Liver (tissue), 9 donors: Measurements from ENCODE around the gene MAP3K3. TPM values are rescaled to one million over a fixed set of nuclear protein-coding genes. Genes with fewer than 3 reads are reported as not detected.

ENCODE experiments used
- DNase-seq: peaks from one replicate; pipeline ENCODE4 v3.0.0-alpha.2; 2017; ENCODE audit warnings: low spot score
- H3K27ac ChIP-seq, 2 donors: one replicate each; pipeline ENCODE4 v1.7.0; 2013; ENCODE audit warnings: inconsistent platforms in 2 of 2, low read length in 2 of 2, control low read depth in 1 of 2, low read depth in 1 of 2, mild to moderate bottlenecking in 1 of 2
- H3K27me3 ChIP-seq, 4 donors: one replicate each; pipeline versions ENCODE4 v1.6.1 to v1.7.0; 2013; ENCODE audit warnings: low read length in 3 of 4, inconsistent platforms in 1 of 4, mild to moderate bottlenecking in 1 of 4, moderate library complexity in 1 of 4; ENCODE audit not compliant: control insufficient read depth in 4 of 4, insufficient read depth in 4 of 4
- H3K36me3 ChIP-seq, 4 donors: one replicate each; pipeline versions ENCODE4 v1.6.1 to v1.7.0; 2013; ENCODE audit warnings: low read length in 3 of 4, mild to moderate bottlenecking in 3 of 4, low read depth in 1 of 4, moderate library complexity in 1 of 4; ENCODE audit not compliant: control insufficient read depth in 4 of 4, insufficient read depth in 3 of 4
- H3K4me1 ChIP-seq, 4 donors: one replicate each; pipeline versions ENCODE4 v1.6.1 to v1.7.0; 2013; ENCODE audit warnings: low read length in 3 of 4, mild to moderate bottlenecking in 3 of 4, moderate library complexity in 1 of 4; ENCODE audit not compliant: control insufficient read depth in 4 of 4, insufficient read depth in 4 of 4
- H3K4me3 ChIP-seq, 3 donors: one replicate each; pipeline versions ENCODE4 v1.6.1 to v1.7.0; 2013; ENCODE audit warnings: low read length in 3 of 3, control low read depth in 1 of 3, low read depth in 1 of 3, mild to moderate bottlenecking in 1 of 3
- H3K9ac ChIP-seq, 2 donors: one replicate each; pipeline ENCODE4 v1.7.0; 2013; ENCODE audit warnings: low read length in 2 of 2, mild to moderate bottlenecking in 2 of 2, moderate library complexity in 2 of 2, control low read depth in 1 of 2, low read depth in 1 of 2
- H3K9me3 ChIP-seq, 4 donors: one replicate each; pipeline versions ENCODE4 v1.6.1 to v1.7.0; 2013; ENCODE audit warnings: low read length in 3 of 4; ENCODE audit not compliant: control insufficient read depth in 4 of 4
- CTCF ChIP-seq: fragments of 150-350 bp; IDR thresholded peaks from 2 replicates; pipeline ENCODE4 v1.5.1; 2017; ENCODE audit warnings: improper control_type of control experiment, low read depth, low read length; ENCODE audit not compliant: missing input control
- EGR1 ChIP-seq, 2 donors: IDR thresholded peaks; 2 replicates each; pipeline ENCODE4 v1.6.1; 2016 to 2018; ENCODE audit warnings: antibody characterized with exemption in 2 of 2, low read depth in 2 of 2
- FOXA2 ChIP-seq: IDR thresholded peaks from 2 replicates; pipeline ENCODE4 v1.6.1; 2016; ENCODE audit warnings: antibody characterized with exemption
- HNF4A ChIP-seq, 2 donors: conservative IDR thresholded peaks; 2 replicates each; pipeline ENCODE4 v1.6.1; 2016; ENCODE audit warnings: antibody characterized with exemption in 2 of 2, mild to moderate bottlenecking in 2 of 2
- HNF4G ChIP-seq: IDR thresholded peaks from 2 replicates; pipeline ENCODE4 v1.6.1; 2016; ENCODE audit warnings: antibody characterized with exemption
- JUND ChIP-seq, 2 donors: IDR thresholded peaks; 2 replicates each; pipeline ENCODE4 v1.6.1; 2016; ENCODE audit warnings: antibody characterized with exemption in 2 of 2
- MAX ChIP-seq: IDR thresholded peaks from 2 replicates; pipeline ENCODE4 v1.6.1; 2016; ENCODE audit warnings: antibody characterized with exemption
- NR2F2 ChIP-seq: IDR thresholded peaks from 2 replicates; pipeline ENCODE4 v1.6.1; 2016; ENCODE audit warnings: antibody characterized with exemption
- RXRA ChIP-seq, 2 donors: IDR thresholded peaks; 2 replicates each; pipeline ENCODE4 v1.6.1; 2017 to 2018; ENCODE audit warnings: antibody characterized with exemption in 2 of 2, mild to moderate bottlenecking in 1 of 2
- SP1 ChIP-seq: IDR thresholded peaks from 2 replicates; pipeline ENCODE4 v1.6.1; 2018; ENCODE audit warnings: antibody characterized with exemption, mild to moderate bottlenecking
- YY1 ChIP-seq: IDR thresholded peaks from 2 replicates; pipeline ENCODE4 v1.6.1; 2016; ENCODE audit warnings: antibody characterized with exemption, mild to moderate bottlenecking
- ZBTB33 ChIP-seq: IDR thresholded peaks from 2 replicates; pipeline ENCODE4 v1.6.1; 2016; ENCODE audit warnings: antibody characterized with exemption
- WGBS: extraction: QIAGEN DNeasy Blood & Tissue Kit; methylation state at CpG from one replicate; pipeline ENCODE4 v1.1.7; 2013; 5-methylcytosine and 5-hydroxymethylcytosine counted together
- polyA plus RNA-seq, 2 donors: library from polyadenylated mRNA; stranded (reverse) in 1 of 2; unstranded in 1 of 2; fragments of 200-250 nt in 1 of 2; fragments of >200 nt in 1 of 2; fragmentation: Nextera tagmentation in 1 of 2; extraction: Ambion mirVana in 1 of 2; gene quantifications; one replicate each; pipeline versions ENCODE4 v1.2.1 to v1.2.3, GENCODE V29; 2013 to 2015
- total RNA-seq, 2 donors: library from RNA; depleted of rRNA; stranded (reverse); fragments of >200 nt; gene quantifications; one replicate each; pipeline ENCODE4 v1.2.3, GENCODE V29; 2014
- donor health status: healthy.
- donor health status: healthy.
- donor health status: healthy.
- donor health status: healthy.
- donor health status: healthy.

The MAP3K3 gene
- total and polyA plus RNA-seq, 4 donors: 3.9 to 28.7 (median 11.0) TPM

GRCh38 chr17:63714550-63715277, 92.5 kb downstream of the MAP3K3 start:
- no peak for TF ChIP-seq MAX
- no peak for TF ChIP-seq EGR1 (IDR thresholded peaks at IDR 0.05; ENCODE audit: low read depth in 2 of 2)
- TF ChIP-seq HNF4G: no peak
- no peak for TF ChIP-seq CTCF
- TF ChIP-seq FOXA2: no peak
- TF ChIP-seq RXRA (IDR thresholded peaks at IDR 0.05): no peak
- no peak for TF ChIP-seq ZBTB33
- TF ChIP-seq NR2F2: no peak
- no peak for TF ChIP-seq HNF4A (conservative IDR thresholded peaks at IDR 0.05)
- TF ChIP-seq JUND (IDR thresholded peaks at IDR 0.05): no peak
- no peak for TF ChIP-seq YY1
- no peak for TF ChIP-seq SP1
- Histone ChIP-seq H3K36me3 (peaks cover 0 to 23% (median 16%) of the 10 kb centered on the region in 4 donors), H3K9ac (no peak overlapping the region), H3K27ac (no peak overlapping the region), H3K4me1 (no peaks in the 10 kb centered on the region), H3K27me3 (no peaks in the 10 kb centered on the region), H3K4me3 (no peak overlapping the region), H3K9me3 (no peaks in the 10 kb centered on the region)
- DNase-seq: no peak
- WGBS: 78% methylated on average over 10 of the region's 10 CpGs

- no peaks in the 10 kb centered on the region for H3K27me3 ChIP-seq
- H3K4me3 ChIP-seq: no peak overlapping the region
- TF ChIP-seq NR2F2 (peak; percentile 28), CTCF (no peak)
- H3K4me1 ChIP-seq: no peaks in the 10 kb centered on the region
- H3K36me3 ChIP-seq: peaks cover 0 to 16% (median 8%) of the 10 kb centered on the region in 4 donors
- WGBS: 85% methylated on average over 3 of the region's 3 CpGs
- no peak overlapping the region for H3K9ac ChIP-seq
- H3K9me3 ChIP-seq: no peaks in the 10 kb centered on the region
- no peak for DNase-seq
- H3K27ac ChIP-seq: no peak overlapping the region
Measured at GRCh38 chr17:63716426-63716825, 94.2 kb downstream of the MAP3K3 start.
